ENCODE measurements around the gene OR1N2. TPM values are rescaled to one million over a fixed set of nuclear protein-coding genes. Genes with fewer than 3 reads are reported as not detected.
"Not testable (repeated sequence)": the region's sequence is repeated elsewhere in the genome, so short reads cannot be mapped to it uniquely, and the experiment has no call there.

Gene OR1N2
- total RNA-seq (not detected), polyA plus RNA-seq (not detected)
- long read RNA-seq, donor 1: 0 reads
- long read RNA-seq, donor 2: 0 reads

- Histone ChIP-seq H3K27ac (ENCODE audit: low read depth in 1 of 2, low read length in 2 of 2) (no peak within 1 kb of the TSS), H3K4me3 (ENCODE audit: low read length in 2 of 2) (no peak within 1 kb of the TSS), H3K4me1 (ENCODE audit: control insufficient read depth in 1 of 2, insufficient read depth in 2 of 2, low read length in 2 of 2) (no peaks in the 10 kb centered on the region), H3K36me3 (ENCODE audit: control insufficient read depth in 1 of 2, insufficient read depth in 2 of 2, low read length in 1 of 2) (no peaks in the 10 kb centered on the region), H3K27me3 (ENCODE audit: control insufficient read depth in 1 of 2, insufficient read depth in 2 of 2, low read length in 1 of 2) (peaks cover 0 to 2% of the 10 kb centered on the region in 2 donors), H3K9me3 (ENCODE audit: control insufficient read depth, low read length) (peaks cover 2% of the 10 kb centered on the region)
- intact Hi-C loops (cut with DNase I): no loop called here
- ATAC-seq (ENCODE audit: low FRiP score) (no peak), DNase-seq (no peak)
- WGBS, 2 donors: 68 to 74% methylated on average over 2 of the region's 2 CpGs
These were observed at the start of gene OR1N2 for GRCh38 chr9:122552812-122553211. Gene OR1N2 (plus strand): TSS chr9:122553112. CDS start chr9:122553212, 100 bp downstream.

GRCh38 chr9:122506964-122507363 is 45.9 kb upstream of the OR1N2 start:
- ATAC-seq (ENCODE audit: low FRiP score) (no peak), DNase-seq (no peak)
- Histone ChIP-seq H3K9me3 (ENCODE audit: control insufficient read depth, low read length) (no peaks in the 10 kb centered on the region), H3K4me1 (ENCODE audit: control insufficient read depth in 1 of 2, insufficient read depth in 2 of 2, low read length in 2 of 2) (no peaks in the 10 kb centered on the region), H3K36me3 (ENCODE audit: control insufficient read depth in 1 of 2, insufficient read depth in 2 of 2, low read length in 1 of 2) (no peaks in the 10 kb centered on the region), H3K4me3 (ENCODE audit: low read length in 2 of 2) (no peak overlapping the region), H3K27ac (ENCODE audit: low read depth in 1 of 2, low read length in 2 of 2) (no peak overlapping the region), H3K27me3 (ENCODE audit: control insufficient read depth in 1 of 2, insufficient read depth in 2 of 2, low read length in 1 of 2) (no peaks in the 10 kb centered on the region)
- 50 to 53% methylated on average over 2 of the region's 2 CpGs for WGBS, 2 donors
- intact Hi-C loops (cut with DNase I): no loop called here

- H3K36me3 ChIP-seq (ENCODE audit: control insufficient read depth in 1 of 2, insufficient read depth in 2 of 2, low read length in 1 of 2): no peaks in the 10 kb centered on the region
- no peak for DNase-seq
- 71% methylated on average over 6 of the region's 6 CpGs for WGBS, 2 donors
- no peak for ATAC-seq (ENCODE audit: low FRiP score)
- no peaks in the 10 kb centered on the region for H3K9me3 ChIP-seq (ENCODE audit: control insufficient read depth, low read length)
- H3K4me1 ChIP-seq (ENCODE audit: control insufficient read depth in 1 of 2, insufficient read depth in 2 of 2, low read length in 2 of 2): no peaks in the 10 kb centered on the region
- no peaks in the 10 kb centered on the region for H3K27me3 ChIP-seq (ENCODE audit: control insufficient read depth in 1 of 2, insufficient read depth in 2 of 2, low read length in 1 of 2)
- H3K27ac ChIP-seq (ENCODE audit: low read depth in 1 of 2, low read length in 2 of 2): no peak within 1 kb of the TSS
- intact Hi-C loops (cut with DNase I): no loop called here
- no peak within 1 kb of the TSS for H3K4me3 ChIP-seq (ENCODE audit: low read length in 2 of 2)
These were observed 42.4 kb upstream of the OR1N2 start, which contains the start of gene OR1J2 for GRCh38 chr9:122510502-122510901. Gene OR1J2 (plus strand): TSS chr9:122510802. CDS start chr9:122510802, 0 bp downstream.

GRCh38 chr9:122518226-122518625 is 34.7 kb upstream of the OR1N2 start:
- no peak for DNase-seq
- ATAC-seq (ENCODE audit: low FRiP score): no peak
- intact Hi-C loops (cut with DNase I): no loop called here
- H3K36me3 ChIP-seq (ENCODE audit: control insufficient read depth in 1 of 2, insufficient read depth in 2 of 2, low read length in 1 of 2): no peaks in the 10 kb centered on the region
- H3K27ac ChIP-seq (ENCODE audit: low read depth in 1 of 2, low read length in 2 of 2): no peak overlapping the region
- no peaks in the 10 kb centered on the region for H3K9me3 ChIP-seq (ENCODE audit: control insufficient read depth, low read length)
- WGBS, 2 donors: 51 to 56% methylated on average over 2 of the region's 2 CpGs
- H3K4me1 ChIP-seq (ENCODE audit: control insufficient read depth in 1 of 2, insufficient read depth in 2 of 2, low read length in 2 of 2): no peaks in the 10 kb centered on the region
- no peaks in the 10 kb centered on the region for H3K27me3 ChIP-seq (ENCODE audit: control insufficient read depth in 1 of 2, insufficient read depth in 2 of 2, low read length in 1 of 2)
- no peak overlapping the region for H3K4me3 ChIP-seq (ENCODE audit: low read length in 2 of 2)

- no peak within 1 kb of the TSS for H3K4me3 ChIP-seq (ENCODE audit: low read length in 2 of 2)
- intact Hi-C loops (cut with DNase I): no loop called here
- no peaks in the 10 kb centered on the region for H3K4me1 ChIP-seq (ENCODE audit: control insufficient read depth in 1 of 2, insufficient read depth in 2 of 2, low read length in 2 of 2)
- no peaks in the 10 kb centered on the region for H3K27me3 ChIP-seq (ENCODE audit: control insufficient read depth in 1 of 2, insufficient read depth in 2 of 2, low read length in 1 of 2)
- H3K36me3 ChIP-seq (ENCODE audit: control insufficient read depth in 1 of 2, insufficient read depth in 2 of 2, low read length in 1 of 2): no peaks in the 10 kb centered on the region
- H3K9me3 ChIP-seq (ENCODE audit: control insufficient read depth, low read length): no peaks in the 10 kb centered on the region
- no peak within 1 kb of the TSS for H3K27ac ChIP-seq (ENCODE audit: low read depth in 1 of 2, low read length in 2 of 2)
- ATAC-seq (ENCODE audit: low FRiP score) (no peak), DNase-seq (no peak)
- WGBS, 2 donors: 73 to 74% methylated on average over 4 of the region's 4 CpGs
These were observed 34.1 kb upstream of the OR1N2 start, which contains the start of gene OR1J4 for GRCh38 chr9:122518841-122519240. Gene OR1J4 (plus strand): TSS chr9:122519141. CDS start chr9:122519141, 0 bp downstream.

- no peak for DNase-seq
These were observed 33.5 kb upstream of the OR1N2 start for GRCh38 chr9:122519376-122519775.

GRCh38 chr9:122526602-122527001 is 26.3 kb upstream of the OR1N2 start:
- no peaks in the 10 kb centered on the region for H3K36me3 ChIP-seq (ENCODE audit: control insufficient read depth in 1 of 2, insufficient read depth in 2 of 2, low read length in 1 of 2)
- WGBS, 2 donors: 78 to 81% methylated on average over 10 of the region's 10 CpGs
- DNase-seq (no peak), ATAC-seq (ENCODE audit: low FRiP score) (no peak)
- H3K4me1 ChIP-seq (ENCODE audit: control insufficient read depth in 1 of 2, insufficient read depth in 2 of 2, low read length in 2 of 2): no peaks in the 10 kb centered on the region
- H3K4me3 ChIP-seq (ENCODE audit: low read length in 2 of 2): no peak overlapping the region
- intact Hi-C loops (cut with DNase I): no loop called here
- no peak overlapping the region for H3K27ac ChIP-seq (ENCODE audit: low read depth in 1 of 2, low read length in 2 of 2)
- H3K9me3 ChIP-seq (ENCODE audit: control insufficient read depth, low read length): peaks cover 3% of the 10 kb centered on the region
- H3K27me3 ChIP-seq (ENCODE audit: control insufficient read depth in 1 of 2, insufficient read depth in 2 of 2, low read length in 1 of 2): peaks cover 0 to 1% of the 10 kb centered on the region in 2 donors

More at GRCh38 chr9:122519376-122519775, 33.5 kb upstream of the OR1N2 start:
- Histone ChIP-seq H3K27me3 (ENCODE audit: control insufficient read depth in 1 of 2, insufficient read depth in 2 of 2, low read length in 1 of 2) (no peaks in the 10 kb centered on the region), H3K4me3 (ENCODE audit: low read length in 2 of 2) (no peak overlapping the region), H3K36me3 (ENCODE audit: control insufficient read depth in 1 of 2, insufficient read depth in 2 of 2, low read length in 1 of 2) (no peaks in the 10 kb centered on the region), H3K27ac (ENCODE audit: low read depth in 1 of 2, low read length in 2 of 2) (no peak overlapping the region), H3K9me3 (ENCODE audit: control insufficient read depth, low read length) (no peaks in the 10 kb centered on the region), H3K4me1 (ENCODE audit: control insufficient read depth in 1 of 2, insufficient read depth in 2 of 2, low read length in 2 of 2) (no peaks in the 10 kb centered on the region)
- intact Hi-C loops (cut with DNase I): no loop called here
- WGBS, 2 donors: 86 to 88% methylated on average over 3 of the region's 3 CpGs
- no peak for ATAC-seq (ENCODE audit: low FRiP score)

GRCh38 chr9:122527193-122527592 is 25.7 kb upstream of the OR1N2 start, which contains the start of gene OR1N1:
Gene OR1N1 (minus strand): TSS chr9:122527293. CDS start chr9:122527293, 0 bp downstream.
- Histone ChIP-seq H3K27me3 (ENCODE audit: control insufficient read depth in 1 of 2, insufficient read depth in 2 of 2, low read length in 1 of 2) (peaks cover 0 to 1% of the 10 kb centered on the region in 2 donors), H3K9me3 (ENCODE audit: control insufficient read depth, low read length) (peaks cover 3% of the 10 kb centered on the region), H3K36me3 (ENCODE audit: control insufficient read depth in 1 of 2, insufficient read depth in 2 of 2, low read length in 1 of 2) (no peaks in the 10 kb centered on the region), H3K4me3 (ENCODE audit: low read length in 2 of 2) (no peak within 1 kb of the TSS), H3K4me1 (ENCODE audit: control insufficient read depth in 1 of 2, insufficient read depth in 2 of 2, low read length in 2 of 2) (no peaks in the 10 kb centered on the region), H3K27ac (ENCODE audit: low read depth in 1 of 2, low read length in 2 of 2) (no peak within 1 kb of the TSS)
- intact Hi-C loops (cut with DNase I): no loop called here
- ATAC-seq (ENCODE audit: low FRiP score) (no peak), DNase-seq (no peak)
- WGBS, 2 donors: 89 to 91% methylated on average over 3 of the region's 3 CpGs

- H3K36me3 ChIP-seq (ENCODE audit: control insufficient read depth in 1 of 2, insufficient read depth in 2 of 2, low read length in 1 of 2); H3K4me3 ChIP-seq (ENCODE audit: low read length in 2 of 2); H3K27me3 ChIP-seq (ENCODE audit: control insufficient read depth in 1 of 2, insufficient read depth in 2 of 2, low read length in 1 of 2); intact Hi-C loops (cut with DNase I); DNase-seq; H3K4me1 ChIP-seq (ENCODE audit: control insufficient read depth in 1 of 2, insufficient read depth in 2 of 2, low read length in 2 of 2); H3K9me3 ChIP-seq (ENCODE audit: control insufficient read depth, low read length); ATAC-seq (ENCODE audit: low FRiP score); H3K27ac ChIP-seq (ENCODE audit: low read depth in 1 of 2, low read length in 2 of 2): not testable (repeated sequence)
- 45 to 49% methylated on average over 4 of the region's 4 CpGs for WGBS, 2 donors
These were observed 21.8 kb upstream of the OR1N2 start for GRCh38 chr9:122531157-122531556.
